Measurements from ENCODE around the gene LINGO1.

Gene LINGO1

GRCh38 chr15:77577366-77577950, 55.3 kb downstream of the LINGO1 start:
- in situ Hi-C loops (cut with HindIII; ENCODE audit: low sequenced_read_pairs): no loop called here
- no peak overlapping the region for H3K4me3 ChIP-seq (ENCODE audit: low read depth, low read length)
- no peak for TF ChIP-seq CTCF (IDR thresholded peaks at IDR 0.05; ENCODE audit: low read depth, low read length)
- DNase-seq (ENCODE audit: low read depth, low spot score): no peak

- in situ Hi-C loops (cut with HindIII; ENCODE audit: low sequenced_read_pairs): no loop called here
- H3K4me3 ChIP-seq (ENCODE audit: low read depth, low read length): no peak overlapping the region
- DNase-seq (ENCODE audit: low read depth, low spot score): no peak
- TF ChIP-seq CTCF (IDR thresholded peaks at IDR 0.05; ENCODE audit: low read depth, low read length): no peak
Measured at GRCh38 chr15:77576538-77576937, 56.2 kb downstream of the LINGO1 start.

- in situ Hi-C loops (cut with HindIII; ENCODE audit: low sequenced_read_pairs): no loop called here
- TF ChIP-seq CTCF (IDR thresholded peaks at IDR 0.05; ENCODE audit: low read depth, low read length): no peak
Measured at GRCh38 chr15:77575203-77575934, 57.3 kb downstream of the LINGO1 start.

GRCh38 chr15:77574521-77575202, 58.0 kb downstream of the LINGO1 start:
- no peak for TF ChIP-seq CTCF (IDR thresholded peaks at IDR 0.05; ENCODE audit: low read depth, low read length)
- no peak for DNase-seq (ENCODE audit: low read depth, low spot score)
- in situ Hi-C loops (cut with HindIII; ENCODE audit: low sequenced_read_pairs): no loop called here
- H3K4me3 ChIP-seq (ENCODE audit: low read depth, low read length): no peak overlapping the region

More at GRCh38 chr15:77575203-77575934, 57.3 kb downstream of the LINGO1 start:
- DNase-seq (ENCODE audit: low read depth, low spot score): no peak
- no peak overlapping the region for H3K4me3 ChIP-seq (ENCODE audit: low read depth, low read length)

GRCh38 chr15:77573802-77574201, 58.9 kb downstream of the LINGO1 start:
- in situ Hi-C loops (cut with HindIII; ENCODE audit: low sequenced_read_pairs): no loop called here
- DNase-seq (ENCODE audit: low read depth, low spot score): no peak
- H3K4me3 ChIP-seq (ENCODE audit: low read depth, low read length): no peak overlapping the region
- no peak for TF ChIP-seq CTCF (IDR thresholded peaks at IDR 0.05; ENCODE audit: low read depth, low read length)

GRCh38 chr15:77572186-77572585, 60.5 kb downstream of the LINGO1 start:
- no peak for DNase-seq (ENCODE audit: low read depth, low spot score)
- in situ Hi-C loops (cut with HindIII; ENCODE audit: low sequenced_read_pairs): no loop called here
- no peak for TF ChIP-seq CTCF (IDR thresholded peaks at IDR 0.05; ENCODE audit: low read depth, low read length)
- H3K4me3 ChIP-seq (ENCODE audit: low read depth, low read length): no peak overlapping the region
